HG03139 (cell line): ENCODE results near the gene KRTAP10-3.
"Not testable (repeated sequence)": the region's sequence is repeated elsewhere in the genome, so short reads cannot be mapped to it uniquely, and the experiment has no call there.

Experiments used
- ATAC-seq: cut with Tn5 transposase; IDR thresholded peaks from one replicate; pipeline ENCODE4 v1.9.1; 2021; ENCODE audit not compliant: unreplicated experiment

The KRTAP10-3 gene

GRCh38 chr21:44550285-44550684 lies 8.3 kb downstream of the KRTAP10-3 start:
- ATAC-seq: not testable (repeated sequence)

GRCh38 chr21:44549525-44550211 lies 8.9 kb downstream of the KRTAP10-3 start:
- no peak for ATAC-seq

GRCh38 chr21:44548922-44549321 lies 9.7 kb downstream of the KRTAP10-3 start:
- ATAC-seq: no peak

- ATAC-seq: no peak
These were observed 10.2 kb downstream of the KRTAP10-3 start for GRCh38 chr21:44548381-44548780.

GRCh38 chr21:44547656-44548331 lies 10.8 kb downstream of the KRTAP10-3 start:
- ATAC-seq: no peak

GRCh38 chr21:44544566-44544965 lies 14.0 kb downstream of the KRTAP10-3 start:
- ATAC-seq: no peak

- no peak for ATAC-seq
These were observed 15.9 kb downstream of the KRTAP10-3 start for GRCh38 chr21:44542716-44543115.

- ATAC-seq: no peak
These were observed 17.8 kb downstream of the KRTAP10-3 start for GRCh38 chr21:44540741-44541288.

GRCh38 chr21:44539991-44540666 lies 18.5 kb downstream of the KRTAP10-3 start, which contains the start of gene KRTAP10-1:
KRTAP10-1 (minus strand) TSS chr21:44540195; CDS start chr21:44540150, 45 bp downstream.
- no peak for ATAC-seq

- ATAC-seq: no peak
These were observed 19.5 kb downstream of the KRTAP10-3 start for GRCh38 chr21:44539046-44539445.

GRCh38 chr21:44537930-44538911 lies 20.4 kb downstream of the KRTAP10-3 start:
- ATAC-seq: no peak

GRCh38 chr21:44535963-44536362 lies 22.6 kb downstream of the KRTAP10-3 start:
- no peak for ATAC-seq

- ATAC-seq: no peak
These were observed 23.9 kb downstream of the KRTAP10-3 start for GRCh38 chr21:44534688-44535087.

- no peak for ATAC-seq
These were observed 24.5 kb downstream of the KRTAP10-3 start for GRCh38 chr21:44533891-44534627.

- ATAC-seq: no peak
These were observed 25.3 kb downstream of the KRTAP10-3 start for GRCh38 chr21:44533121-44533890.

GRCh38 chr21:44532712-44533111 lies 25.9 kb downstream of the KRTAP10-3 start:
- ATAC-seq: no peak

- no peak for ATAC-seq
These were observed 26.7 kb downstream of the KRTAP10-3 start for GRCh38 chr21:44531606-44532564.
